Measurements from ENCODE around the gene FAM83E. TPM values are rescaled to one million over a fixed set of nuclear protein-coding genes. Genes with fewer than 3 reads are reported as not detected.
"Not testable (repeated sequence)": the region's sequence is repeated elsewhere in the genome, so short reads cannot be mapped to it uniquely, and the experiment has no call there.

The FAM83E gene
- polyA plus RNA-seq (ENCODE audit: low read depth in 6 of 6): under 1 TPM in 1 of 6 donors, not detected in 5; 0.18 TPM

DNA sequence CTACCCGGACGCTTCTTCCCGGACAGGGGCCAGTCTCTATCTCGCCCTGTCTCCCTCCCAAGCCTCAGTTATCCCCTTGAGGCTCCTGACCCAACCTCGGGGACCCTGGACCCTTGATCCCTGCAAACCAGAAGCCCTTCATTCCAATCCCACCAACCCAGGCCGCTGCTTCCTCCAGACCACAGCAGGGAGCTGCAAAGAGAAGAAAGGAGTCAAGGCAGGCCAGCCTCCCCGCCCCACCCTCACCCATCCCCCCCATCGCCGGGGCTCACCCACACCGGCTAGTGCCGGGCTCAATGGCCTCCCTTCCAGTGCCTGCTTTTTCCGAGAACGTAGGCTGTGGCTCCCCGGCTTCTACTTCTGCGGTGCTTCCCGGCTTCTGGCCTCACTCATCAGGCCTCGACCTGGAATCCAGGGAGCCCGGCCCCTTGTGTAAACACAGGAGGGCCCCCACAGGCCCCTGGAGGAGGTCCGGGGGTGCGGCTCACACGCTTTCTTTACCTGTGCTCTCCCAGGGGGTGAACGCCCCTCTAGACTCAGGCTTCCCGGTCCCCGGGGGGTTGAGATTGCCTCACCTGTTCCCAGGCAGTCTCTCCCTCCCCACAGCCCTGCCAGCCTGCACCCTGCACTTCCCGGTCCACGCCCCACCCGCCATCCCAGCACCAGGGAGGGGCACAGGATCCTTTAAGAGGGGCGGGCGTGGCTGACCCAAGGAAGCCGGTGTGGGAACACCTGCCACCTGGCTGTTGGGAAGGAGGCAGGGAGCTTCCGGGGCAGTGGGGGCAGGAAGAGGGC lies at the start of gene FAM83E:
TSS of gene FAM83E (minus strand) at position 641 of the 795 bp plus-strand sequence. CDS start 1,704 bp downstream, outside the sequence.
- ATAC-seq (ENCODE audit: low read depth in 2 of 2) (no peak), DNase-seq (no peak)
- H3K4me3 Mint-ChIP-seq: peak within 1 kb of the TSS in 6 of 8 donors; percentile 15 to 73 (median 52)
- no peaks in the 10 kb centered on the region for H3K9me3 Mint-ChIP-seq
- peak within 1 kb of the TSS in 5 of 6 donors; percentile 70 to 88 (median 73) for H3K27ac Mint-ChIP-seq
- no peaks in the 10 kb centered on the region for H3K36me3 Mint-ChIP-seq
- no peaks in the 10 kb centered on the region for H3K27me3 Mint-ChIP-seq
- H3K4me1 Mint-ChIP-seq: peaks cover 34 to 36% (median 35%) of the 10 kb centered on the region in 3 donors

GRCh38 chr19:48664476-48664875 lies 49.6 kb upstream of the FAM83E start:
- no peaks in the 10 kb centered on the region for H3K36me3 Mint-ChIP-seq
- H3K27me3 Mint-ChIP-seq: no peaks in the 10 kb centered on the region
- no peak for ATAC-seq (ENCODE audit: low read depth in 2 of 2)
- H3K27ac Mint-ChIP-seq: no peak overlapping the region
- peaks cover 0 to 6% (median 0%) of the 10 kb centered on the region in 7 donors for H3K9me3 Mint-ChIP-seq
- no peak overlapping the region for H3K4me3 Mint-ChIP-seq
- DNase-seq: no peak
- peaks cover 9 to 20% (median 12%) of the 10 kb centered on the region in 3 donors for H3K4me1 Mint-ChIP-seq

DNA sequence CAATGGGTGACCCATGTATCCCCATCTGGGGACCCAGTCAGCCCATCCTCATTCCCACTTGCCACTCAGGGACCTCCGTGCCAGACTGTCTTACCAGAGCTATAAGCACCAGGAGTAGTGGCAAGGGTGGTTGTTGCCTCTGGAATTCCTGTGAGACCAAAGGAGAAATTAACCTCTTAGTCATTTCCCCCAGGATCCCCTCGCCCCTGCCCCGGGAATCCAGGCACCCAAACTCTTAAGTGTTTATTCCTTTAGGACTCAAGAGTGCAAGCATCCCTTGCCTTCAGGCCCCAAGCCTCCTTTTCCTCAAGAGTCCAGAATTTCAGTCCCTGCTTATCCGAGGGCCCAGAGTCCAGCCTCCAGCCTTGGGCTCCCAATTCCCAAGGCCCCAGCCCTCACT lies 48.8 kb upstream of the FAM83E start:
- DNase-seq: no peak
- peaks cover 9 to 19% (median 12%) of the 10 kb centered on the region in 3 donors for H3K4me1 Mint-ChIP-seq
- no peak overlapping the region for H3K4me3 Mint-ChIP-seq
- H3K36me3 Mint-ChIP-seq: no peaks in the 10 kb centered on the region
- no peak for ATAC-seq (ENCODE audit: low read depth in 2 of 2)
- H3K9me3 Mint-ChIP-seq: peaks cover 0 to 1% (median 0%) of the 10 kb centered on the region in 7 donors
- H3K27ac Mint-ChIP-seq: no peak overlapping the region
- H3K27me3 Mint-ChIP-seq: no peaks in the 10 kb centered on the region

GRCh38 chr19:48661711-48662090 lies 46.8 kb upstream of the FAM83E start:
- peaks cover 9 to 19% (median 16%) of the 10 kb centered on the region in 3 donors for H3K4me1 Mint-ChIP-seq
- DNase-seq (no peak), ATAC-seq (ENCODE audit: low read depth in 2 of 2) (no peak)
- no peaks in the 10 kb centered on the region for H3K27me3 Mint-ChIP-seq
- H3K27ac Mint-ChIP-seq: peak overlapping the region in 1 of 6 donors; percentile 73
- H3K36me3 Mint-ChIP-seq: no peaks in the 10 kb centered on the region
- H3K4me3 Mint-ChIP-seq: no peak overlapping the region
- H3K9me3 Mint-ChIP-seq: no peaks in the 10 kb centered on the region

DNA sequence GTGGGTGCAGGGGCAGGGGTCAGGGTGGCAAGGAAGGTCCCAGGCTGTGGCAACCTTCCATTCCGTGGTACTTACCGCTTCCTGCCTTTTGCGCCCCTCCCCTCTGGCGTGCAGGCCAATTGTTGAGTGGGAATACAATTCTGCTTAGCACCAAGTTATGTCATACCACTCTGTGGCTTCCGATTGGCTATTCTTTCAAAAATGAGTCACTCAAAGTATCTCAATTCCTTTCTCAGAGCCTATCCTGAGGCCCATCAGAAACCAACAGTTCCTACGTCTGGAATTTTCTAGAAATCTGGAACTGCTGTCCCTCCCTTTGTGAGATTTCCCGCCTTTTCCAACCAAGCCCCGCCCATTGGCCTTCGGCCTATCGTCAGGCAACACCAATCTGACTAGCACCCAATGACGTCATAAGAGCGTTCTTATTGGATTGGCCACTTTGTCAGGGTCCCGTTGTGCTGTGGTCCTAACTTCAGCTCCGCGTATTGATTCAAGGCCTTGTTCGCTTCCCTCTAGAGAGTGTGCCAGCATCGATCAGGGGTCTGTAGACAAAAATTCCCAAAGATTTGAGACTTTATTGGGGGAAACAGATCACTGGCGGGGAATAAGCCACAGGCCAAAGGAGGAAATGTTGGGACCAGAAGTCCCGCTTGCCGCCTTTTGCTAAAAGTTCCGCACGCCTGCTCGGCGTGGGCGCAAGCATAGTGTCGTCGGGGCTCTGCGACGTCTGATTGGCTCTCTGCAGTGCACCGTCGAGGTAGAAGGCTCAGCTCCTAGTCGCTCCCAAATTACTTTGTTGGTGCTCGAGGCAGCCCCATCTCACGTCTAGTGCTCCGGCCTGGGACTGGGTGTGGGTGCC lies 46.2 kb upstream of the FAM83E start:
- peaks cover 9 to 19% (median 16%) of the 10 kb centered on the region in 3 donors for H3K4me1 Mint-ChIP-seq
- peak; percentile 93 to 95 for ATAC-seq (ENCODE audit: low read depth in 2 of 2)
- no peaks in the 10 kb centered on the region for H3K9me3 Mint-ChIP-seq
- H3K36me3 Mint-ChIP-seq: no peaks in the 10 kb centered on the region
- peak overlapping the region; percentile 99 to 100 (median 99) for H3K27ac Mint-ChIP-seq
- peak overlapping the region; percentile 72 to 94 (median 90) for H3K4me3 Mint-ChIP-seq
- peak; percentile 89 for DNase-seq
- H3K27me3 Mint-ChIP-seq: no peaks in the 10 kb centered on the region

DNA sequence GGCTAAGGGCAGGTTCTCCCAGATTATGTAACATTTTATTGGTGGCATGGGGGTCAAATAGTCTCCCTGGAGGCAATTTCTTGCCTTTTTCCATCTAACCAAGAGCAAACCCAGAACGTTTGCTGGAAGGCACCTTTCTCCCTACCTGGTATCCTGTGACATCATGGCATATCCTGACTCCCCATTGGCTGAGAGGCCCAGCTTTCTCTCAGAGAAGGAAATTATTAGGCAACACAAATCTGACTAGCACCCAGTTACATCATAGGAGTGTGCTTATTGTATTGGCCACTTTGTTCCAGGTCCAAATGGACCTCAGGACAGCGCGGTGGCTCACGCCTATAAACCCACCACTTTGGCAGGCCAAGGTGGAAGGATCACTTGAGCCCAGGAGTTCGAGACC lies 44.9 kb upstream of the FAM83E start:
- ATAC-seq (ENCODE audit: low read depth in 2 of 2) (peak; percentile 14 to 27), DNase-seq (peak; percentile 31)
- H3K27me3 Mint-ChIP-seq: no peaks in the 10 kb centered on the region
- H3K4me3 Mint-ChIP-seq: peak overlapping the region in 2 of 8 donors; percentile 15 to 39
- H3K9me3 Mint-ChIP-seq: no peaks in the 10 kb centered on the region
- H3K4me1 Mint-ChIP-seq: peaks cover 9 to 19% (median 19%) of the 10 kb centered on the region in 3 donors
- H3K27ac Mint-ChIP-seq: peak overlapping the region in 2 of 6 donors; percentile 20 to 50
- no peaks in the 10 kb centered on the region for H3K36me3 Mint-ChIP-seq

- H3K36me3 Mint-ChIP-seq: no peaks in the 10 kb centered on the region
- H3K4me1 Mint-ChIP-seq: peaks cover 13 to 22% (median 19%) of the 10 kb centered on the region in 3 donors
- no peaks in the 10 kb centered on the region for H3K9me3 Mint-ChIP-seq
- no peaks in the 10 kb centered on the region for H3K27me3 Mint-ChIP-seq
- no peak for DNase-seq
- ATAC-seq (ENCODE audit: low read depth in 2 of 2): no peak
- H3K4me3 Mint-ChIP-seq: peak overlapping the region in 2 of 8 donors; percentile 15 to 45
- H3K27ac Mint-ChIP-seq: peak overlapping the region in 2 of 6 donors; percentile 53 to 60
These were observed 43.6 kb upstream of the FAM83E start for GRCh38 chr19:48658483-48658882.

- Mint-ChIP-seq H3K4me1 (peaks cover 13 to 26% (median 21%) of the 10 kb centered on the region in 3 donors), H3K27ac (peak overlapping the region in 1 of 6 donors; percentile 37), H3K4me3 (peak overlapping the region in 1 of 8 donors; percentile 10)
- ATAC-seq (ENCODE audit: low read depth in 2 of 2); H3K27me3 Mint-ChIP-seq; H3K9me3 Mint-ChIP-seq; DNase-seq; H3K36me3 Mint-ChIP-seq: not testable (repeated sequence)
These were observed 43.0 kb upstream of the FAM83E start for GRCh38 chr19:48657828-48658227.

DNA sequence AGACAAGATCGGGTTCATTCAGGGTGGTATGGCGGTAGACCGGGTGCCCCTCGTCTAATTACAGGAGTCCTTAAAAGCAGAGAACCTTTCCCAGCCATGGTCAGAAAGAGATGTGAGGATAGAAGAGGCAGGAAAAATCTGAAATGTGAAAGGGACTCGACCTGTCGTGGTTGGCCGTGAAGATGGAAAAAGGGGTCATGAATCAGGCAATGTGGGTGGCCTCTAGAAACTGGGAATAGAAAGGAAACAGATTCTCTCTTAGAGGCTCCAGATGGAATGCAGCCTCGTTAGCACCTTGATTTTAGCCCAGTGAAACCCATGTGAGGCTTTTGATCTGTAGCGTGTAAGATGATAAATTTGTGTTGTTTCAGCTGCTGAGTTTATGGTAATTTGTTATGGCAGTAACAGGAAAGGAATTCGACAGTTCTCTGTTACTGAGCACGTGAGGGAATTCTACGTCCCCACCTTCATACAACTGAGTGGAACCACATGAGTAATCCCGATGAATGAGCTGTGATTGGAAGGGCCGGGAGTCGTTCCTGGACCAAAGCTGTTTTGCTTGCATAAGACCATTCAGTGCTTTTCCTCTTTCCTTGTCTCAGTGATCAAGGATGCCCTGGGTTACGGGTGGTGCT lies 42.1 kb upstream of the FAM83E start:
- Mint-ChIP-seq H3K27ac (peak overlapping the region in 2 of 6 donors; percentile 5 to 82), H3K36me3 (no peaks in the 10 kb centered on the region), H3K9me3 (no peaks in the 10 kb centered on the region), H3K4me3 (no peak overlapping the region), H3K4me1 (peaks cover 18 to 31% (median 25%) of the 10 kb centered on the region in 3 donors), H3K27me3 (no peaks in the 10 kb centered on the region)
- ATAC-seq (ENCODE audit: low read depth in 2 of 2) (no peak), DNase-seq (no peak)

DNA sequence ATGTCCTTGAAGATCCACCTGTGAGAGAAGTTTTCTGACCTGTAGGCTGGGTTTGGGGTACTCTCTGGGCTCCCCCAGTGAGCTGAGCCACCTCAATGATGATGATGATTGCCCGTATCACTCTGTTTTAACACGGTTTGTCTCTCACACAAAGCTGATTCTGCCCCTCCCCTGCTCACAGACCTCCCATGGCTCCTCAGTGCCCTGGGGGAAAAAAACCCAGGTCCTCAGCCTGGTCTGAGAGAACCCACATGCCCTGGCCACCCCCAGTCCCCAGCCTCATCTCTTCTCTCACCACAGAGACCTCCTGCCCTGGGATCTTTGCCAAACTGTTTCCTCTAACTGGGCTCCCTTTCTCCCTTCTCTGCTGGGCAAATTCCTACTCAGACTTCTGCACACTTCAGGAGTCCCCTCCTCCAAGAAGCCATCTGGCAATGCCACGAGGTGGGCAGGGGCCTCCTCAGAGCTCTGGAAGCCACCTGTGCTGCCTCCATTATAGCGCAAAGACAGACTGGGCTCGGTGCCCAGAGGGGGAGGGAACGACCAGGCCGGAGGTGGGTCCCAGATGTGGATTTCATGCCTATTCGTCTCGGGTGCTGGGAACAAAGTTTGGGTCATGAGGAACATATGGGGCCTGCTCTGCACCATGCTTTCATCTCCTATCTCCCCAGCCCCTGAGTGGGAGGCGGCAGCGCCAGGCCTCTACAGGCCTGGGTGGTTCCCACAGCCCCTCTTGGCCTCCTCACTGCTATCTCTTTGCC lies 39.6 kb upstream of the FAM83E start:
- H3K27me3 Mint-ChIP-seq: no peaks in the 10 kb centered on the region
- peak overlapping the region in 1 of 8 donors; percentile 60 for H3K4me3 Mint-ChIP-seq
- no peak for ATAC-seq (ENCODE audit: low read depth in 2 of 2)
- no peaks in the 10 kb centered on the region for H3K36me3 Mint-ChIP-seq
- no peak for DNase-seq
- peak overlapping the region in 5 of 6 donors; percentile 41 to 96 (median 91) for H3K27ac Mint-ChIP-seq
- H3K4me1 Mint-ChIP-seq: peaks cover 13 to 30% (median 29%) of the 10 kb centered on the region in 3 donors
- no peaks in the 10 kb centered on the region for H3K9me3 Mint-ChIP-seq

GRCh38 chr19:48651683-48652048 lies 36.8 kb upstream of the FAM83E start:
- no peaks in the 10 kb centered on the region for H3K9me3 Mint-ChIP-seq
- H3K27ac Mint-ChIP-seq: peak overlapping the region in 2 of 6 donors; percentile 12 to 89
- DNase-seq (no peak), ATAC-seq (ENCODE audit: low read depth in 2 of 2) (no peak)
- peaks cover 38 to 57% (median 38%) of the 10 kb centered on the region in 3 donors for H3K4me1 Mint-ChIP-seq
- no peaks in the 10 kb centered on the region for H3K36me3 Mint-ChIP-seq
- no peak overlapping the region for H3K4me3 Mint-ChIP-seq
- H3K27me3 Mint-ChIP-seq: no peaks in the 10 kb centered on the region

- Mint-ChIP-seq H3K4me1 (peaks cover 39 to 59% (median 44%) of the 10 kb centered on the region in 3 donors), H3K4me3 (peak overlapping the region in 2 of 8 donors; percentile 27 to 51), H3K27ac (peak overlapping the region in 4 of 6 donors; percentile 54 to 89 (median 63)), H3K27me3 (no peaks in the 10 kb centered on the region), H3K9me3 (no peaks in the 10 kb centered on the region), H3K36me3 (no peaks in the 10 kb centered on the region)
- ATAC-seq (ENCODE audit: low read depth in 2 of 2): no peak
- no peak for DNase-seq
These were observed 36.3 kb upstream of the FAM83E start for GRCh38 chr19:48650974-48651682.
